ENCODE data around the gene RTL3.
"Not testable (repeated sequence)": the region's sequence is repeated elsewhere in the genome, so short reads cannot be mapped to it uniquely, and the experiment has no call there.

Gene RTL3, protein sequence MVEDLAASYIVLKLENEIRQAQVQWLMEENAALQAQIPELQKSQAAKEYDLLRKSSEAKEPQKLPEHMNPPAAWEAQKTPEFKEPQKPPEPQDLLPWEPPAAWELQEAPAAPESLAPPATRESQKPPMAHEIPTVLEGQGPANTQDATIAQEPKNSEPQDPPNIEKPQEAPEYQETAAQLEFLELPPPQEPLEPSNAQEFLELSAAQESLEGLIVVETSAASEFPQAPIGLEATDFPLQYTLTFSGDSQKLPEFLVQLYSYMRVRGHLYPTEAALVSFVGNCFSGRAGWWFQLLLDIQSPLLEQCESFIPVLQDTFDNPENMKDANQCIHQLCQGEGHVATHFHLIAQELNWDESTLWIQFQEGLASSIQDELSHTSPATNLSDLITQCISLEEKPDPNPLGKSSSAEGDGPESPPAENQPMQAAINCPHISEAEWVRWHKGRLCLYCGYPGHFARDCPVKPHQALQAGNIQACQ

DNA sequence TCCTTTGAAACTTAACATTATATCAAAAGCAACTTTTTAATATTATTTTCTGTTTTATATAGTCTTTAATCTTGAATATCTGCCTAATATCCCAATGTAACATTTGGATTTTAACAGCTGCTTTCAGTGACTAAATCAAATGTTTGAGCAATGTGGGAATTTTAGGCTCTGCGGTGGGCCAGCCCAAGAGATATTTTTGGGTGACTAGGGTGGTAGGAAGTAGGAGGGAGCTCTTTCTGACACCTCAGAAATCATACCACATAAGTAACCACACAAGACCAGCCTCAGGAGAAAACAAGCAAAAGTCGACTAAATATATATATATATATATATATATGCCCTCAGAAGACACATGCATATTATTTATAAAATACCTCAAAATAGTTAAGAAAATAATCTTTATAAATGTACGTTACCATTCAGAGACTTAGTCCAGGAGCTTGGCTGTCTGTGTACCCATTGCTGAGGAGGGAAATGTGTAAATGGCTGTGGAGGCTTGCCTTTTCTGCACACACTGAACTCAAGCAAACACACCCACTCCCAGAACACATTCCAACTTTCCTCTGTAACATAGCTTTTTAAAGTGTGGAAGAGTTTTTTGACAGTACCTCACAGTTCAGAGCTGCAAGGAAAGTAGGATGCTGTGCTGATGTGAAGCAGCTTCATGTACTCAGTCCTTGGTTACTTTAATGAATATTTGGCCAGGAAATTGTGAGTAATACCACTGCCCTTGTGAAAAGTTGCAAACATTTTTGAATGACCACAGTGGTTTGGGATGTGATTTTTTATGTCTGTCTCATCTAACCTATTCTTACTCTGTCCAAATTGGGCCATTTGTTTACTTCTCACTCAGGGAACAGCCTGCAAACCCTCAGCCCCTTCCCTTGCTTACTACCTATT lies at the start of gene RTL3:
RTL3 (minus strand) TSS at position 484 of the 900 bp plus-strand sequence. CDS start 908 bp downstream, outside the sequence.
- DNase-seq: peak; percentile 0

DNA sequence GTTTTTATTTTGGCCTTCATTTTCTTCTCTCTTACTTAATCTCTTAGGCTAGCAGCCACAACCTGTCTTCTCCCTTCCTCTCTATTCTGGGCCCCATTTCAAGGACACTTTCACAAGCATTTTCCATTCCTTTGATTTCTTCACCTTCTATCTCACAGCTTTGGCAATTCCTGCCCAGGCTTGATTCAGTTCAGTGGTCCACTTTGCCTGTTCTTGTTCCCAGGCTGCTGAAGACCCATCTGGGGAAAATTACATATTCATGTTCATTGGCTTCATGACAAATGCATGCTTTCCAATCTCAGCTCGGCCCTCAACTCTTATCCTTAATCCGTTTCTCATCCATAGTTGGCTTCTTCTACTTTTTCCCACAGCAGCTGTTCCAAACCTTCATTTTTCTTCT lies 49.7 kb upstream of the RTL3 start:
- DNase-seq: no peak

DNA sequence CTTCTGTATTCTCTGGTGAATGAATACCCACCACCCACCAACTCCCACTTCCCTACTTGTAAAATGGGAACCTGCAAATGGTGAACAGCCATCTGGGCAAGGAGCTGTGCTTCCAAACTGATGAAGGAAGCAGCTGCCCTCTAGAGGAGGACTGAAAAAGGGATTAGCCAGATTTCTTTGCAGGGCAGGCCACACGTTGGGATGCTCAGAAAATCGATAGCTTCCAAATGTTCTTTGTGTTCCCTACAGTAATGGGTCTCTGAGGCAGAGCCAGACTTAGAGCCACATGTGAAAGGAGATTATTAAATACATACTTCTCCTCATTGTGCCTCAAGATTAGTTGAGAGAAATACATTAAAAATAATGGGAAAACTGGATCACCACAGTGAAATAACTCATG lies 49.1 kb upstream of the RTL3 start:
- no peak for DNase-seq

DNA sequence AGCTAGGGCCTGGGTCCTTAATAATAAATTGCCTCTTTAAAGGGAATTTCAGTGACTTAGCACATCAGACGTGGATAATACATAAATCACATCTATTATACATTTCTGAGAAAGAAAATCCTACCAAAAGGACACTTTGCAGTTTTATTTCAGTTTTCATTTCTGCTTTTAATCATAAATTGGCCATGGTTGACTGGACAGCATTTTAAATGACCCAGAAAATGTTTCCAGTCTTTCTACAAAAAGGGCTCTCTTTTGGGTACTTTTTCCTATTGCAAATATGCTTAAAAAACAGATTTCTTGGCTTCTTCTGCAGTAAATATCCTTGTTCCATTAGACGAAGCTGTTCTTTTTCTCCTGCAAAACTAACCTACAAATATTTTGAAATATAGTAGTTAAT lies 46.9 kb upstream of the RTL3 start:
- DNase-seq: no peak

DNA sequence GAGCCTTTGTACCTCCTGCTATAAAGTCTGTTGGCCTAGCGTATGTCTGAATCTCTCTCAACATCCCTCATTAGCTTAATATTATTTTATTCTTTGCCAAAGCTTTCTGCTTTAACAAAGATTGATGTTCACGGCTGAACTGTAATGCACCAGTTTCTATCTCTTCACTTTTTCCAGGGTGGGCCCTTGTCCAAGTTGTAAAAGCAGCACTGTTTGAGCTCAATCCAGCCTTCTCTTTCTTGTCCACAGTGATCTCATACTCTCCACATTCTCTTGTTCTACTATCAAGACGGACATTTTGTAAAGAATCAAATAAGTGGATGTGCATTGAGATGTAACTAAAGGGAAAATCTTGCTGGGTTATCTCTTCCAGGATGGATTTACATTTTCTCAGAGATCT lies 34.4 kb upstream of the RTL3 start:
- DNase-seq: no peak

DNA sequence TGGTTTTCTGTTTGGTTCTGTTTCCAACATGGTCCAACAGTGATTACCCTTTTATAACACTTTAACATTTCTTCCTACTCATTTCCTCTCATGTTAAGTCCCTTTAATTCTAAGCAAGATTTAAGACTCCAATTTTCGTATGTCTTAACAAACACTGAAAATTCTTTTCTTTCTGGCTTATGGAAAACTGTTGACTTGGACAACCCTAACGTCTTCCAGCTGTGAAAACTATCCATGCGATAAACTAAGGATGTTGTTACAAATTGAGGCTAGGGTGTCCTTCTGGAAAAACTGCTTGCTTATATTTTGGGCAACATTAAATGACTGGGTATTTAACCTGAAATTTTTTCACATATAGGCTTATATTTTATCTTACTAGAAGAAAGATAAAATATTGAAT lies 33.9 kb upstream of the RTL3 start:
- DNase-seq: no peak

DNA sequence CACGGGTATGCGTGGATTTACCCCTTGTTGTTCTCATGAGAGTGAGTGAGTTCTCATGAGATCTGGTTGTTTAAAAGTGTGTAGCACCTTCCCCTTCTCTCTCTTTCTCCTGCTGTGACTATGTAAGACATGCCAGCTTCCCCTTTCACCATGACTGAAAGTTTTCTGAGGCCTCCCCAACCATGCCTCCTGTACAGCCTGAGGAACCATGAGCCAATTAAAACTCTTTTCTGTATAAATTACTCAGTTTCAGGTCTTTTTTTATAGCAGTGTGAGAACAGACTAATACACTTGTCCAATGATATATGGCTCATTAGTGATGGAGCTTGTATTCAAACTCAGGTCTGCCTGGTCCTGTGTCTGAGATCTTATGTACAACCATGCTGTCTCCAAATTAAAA lies 28.5 kb upstream of the RTL3 start:
- DNase-seq: no peak

DNA sequence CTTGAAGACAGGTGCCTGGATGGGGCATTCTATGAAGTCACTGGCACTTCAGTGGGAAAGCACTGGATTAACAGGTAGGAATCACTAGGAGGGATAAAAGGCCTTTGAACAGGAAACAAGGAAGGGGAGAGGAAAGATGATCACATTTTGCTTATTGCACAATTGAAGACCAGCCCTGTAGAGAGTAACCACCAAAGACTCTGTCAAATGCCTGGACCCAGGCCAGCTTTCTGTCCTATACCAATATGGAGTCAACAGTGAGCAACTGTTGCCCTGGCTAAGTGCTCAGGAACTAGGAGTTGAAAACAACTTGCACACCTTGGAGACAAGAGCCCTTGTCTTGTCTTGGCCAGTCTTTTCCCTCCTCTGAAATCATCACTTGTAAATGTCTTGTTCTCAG lies 14.1 kb upstream of the RTL3 start:
- no peak for DNase-seq

DNA sequence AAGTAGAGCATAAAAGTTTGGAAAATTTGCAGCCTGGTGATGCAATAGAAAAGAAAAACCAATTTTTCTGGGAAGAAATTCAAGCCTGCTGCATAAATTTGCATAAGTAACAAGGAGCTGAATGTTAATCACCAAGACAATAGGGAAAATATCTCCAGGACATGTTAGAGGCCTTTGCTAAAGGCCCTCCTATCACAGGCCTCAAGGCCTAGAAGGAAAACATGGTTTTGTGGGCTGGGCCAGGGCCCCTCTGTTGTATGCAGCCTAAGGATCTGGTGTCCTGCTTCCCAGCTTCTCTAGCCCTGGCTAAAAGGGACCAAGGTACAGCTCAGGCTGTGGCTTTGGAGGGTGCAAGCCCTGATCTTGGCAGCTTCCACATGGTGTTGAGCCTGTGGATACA lies 6.2 kb upstream of the RTL3 start:
- DNase-seq: no peak

DNA sequence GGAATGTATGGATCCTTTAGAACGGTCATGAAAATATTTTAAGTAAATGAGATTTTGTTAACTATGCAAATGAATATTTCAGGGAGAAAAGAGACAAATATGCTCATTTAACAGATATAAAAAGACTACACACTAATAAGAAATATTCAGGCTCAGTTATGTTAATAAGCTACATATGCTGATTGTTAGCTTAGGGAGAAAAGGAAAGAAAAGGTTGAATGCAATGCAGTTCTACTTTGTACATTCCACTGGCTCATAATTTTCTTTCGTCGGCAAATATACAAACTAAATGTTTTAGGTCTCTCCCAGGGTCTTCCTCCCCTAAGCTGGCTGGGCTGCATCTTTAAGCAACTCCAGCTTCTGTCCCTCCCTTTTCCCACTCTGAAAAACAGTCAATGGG lies 2.7 kb upstream of the RTL3 start:
- DNase-seq: no peak

DNA sequence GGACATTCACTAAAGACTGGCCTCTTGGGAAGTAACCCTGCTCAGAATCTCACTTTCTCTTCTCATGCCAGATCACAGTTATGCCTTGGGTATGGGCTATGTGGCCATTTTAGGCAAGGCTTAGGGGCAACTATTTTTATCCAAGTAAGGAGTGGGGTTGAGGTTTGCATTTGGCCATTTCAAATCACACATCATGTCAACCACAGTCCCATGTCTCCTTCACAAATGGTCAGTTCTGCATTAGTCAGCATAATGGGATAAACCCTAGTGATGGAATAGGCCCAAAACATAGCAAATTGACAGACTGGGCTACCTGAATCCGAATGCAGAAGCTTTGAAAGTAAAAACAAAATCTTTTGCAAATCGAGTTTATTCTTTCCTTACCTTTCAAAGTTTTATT lies 827 bp upstream of the RTL3 start:
- no peak for DNase-seq

DNA sequence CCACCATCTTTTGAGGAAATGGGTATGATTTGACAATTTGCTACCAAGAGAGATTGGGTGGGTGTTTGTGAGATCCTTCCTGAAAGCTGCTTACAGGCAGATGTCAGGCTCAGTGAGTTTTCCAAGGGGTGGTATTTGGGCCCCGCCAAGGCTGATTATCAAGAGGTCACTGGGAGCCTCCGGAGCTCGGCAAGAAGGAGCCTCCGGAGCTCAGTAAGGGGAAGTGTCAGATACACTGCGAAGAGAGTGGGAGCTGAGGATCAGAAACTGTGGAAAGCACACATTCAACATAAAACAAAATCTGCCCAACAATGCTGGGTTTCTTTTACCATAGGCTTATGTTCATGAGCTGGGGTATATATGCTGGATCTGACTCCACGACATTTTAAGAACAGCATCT lies 714 bp downstream of the RTL3 start:
- no peak for DNase-seq

DNA sequence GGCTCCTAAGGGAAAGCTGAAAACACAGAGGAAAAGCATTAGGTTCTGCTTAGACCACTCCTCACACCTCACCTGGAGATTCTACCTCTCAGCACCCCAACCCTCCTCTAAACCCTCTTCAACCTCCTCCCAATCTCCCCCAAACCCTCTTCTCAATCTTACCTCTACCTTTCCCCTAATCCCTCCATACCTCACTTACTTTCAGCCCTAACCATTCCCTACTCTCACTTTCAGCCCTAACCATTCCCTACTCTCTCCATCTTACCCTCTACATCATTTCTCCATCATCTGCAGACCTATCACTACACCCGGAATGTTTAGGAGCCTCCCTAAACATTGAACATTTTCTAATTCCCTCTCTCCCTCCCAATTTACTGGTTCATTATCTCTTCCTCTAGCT lies 3.5 kb downstream of the RTL3 start:
- no peak for DNase-seq

DNA sequence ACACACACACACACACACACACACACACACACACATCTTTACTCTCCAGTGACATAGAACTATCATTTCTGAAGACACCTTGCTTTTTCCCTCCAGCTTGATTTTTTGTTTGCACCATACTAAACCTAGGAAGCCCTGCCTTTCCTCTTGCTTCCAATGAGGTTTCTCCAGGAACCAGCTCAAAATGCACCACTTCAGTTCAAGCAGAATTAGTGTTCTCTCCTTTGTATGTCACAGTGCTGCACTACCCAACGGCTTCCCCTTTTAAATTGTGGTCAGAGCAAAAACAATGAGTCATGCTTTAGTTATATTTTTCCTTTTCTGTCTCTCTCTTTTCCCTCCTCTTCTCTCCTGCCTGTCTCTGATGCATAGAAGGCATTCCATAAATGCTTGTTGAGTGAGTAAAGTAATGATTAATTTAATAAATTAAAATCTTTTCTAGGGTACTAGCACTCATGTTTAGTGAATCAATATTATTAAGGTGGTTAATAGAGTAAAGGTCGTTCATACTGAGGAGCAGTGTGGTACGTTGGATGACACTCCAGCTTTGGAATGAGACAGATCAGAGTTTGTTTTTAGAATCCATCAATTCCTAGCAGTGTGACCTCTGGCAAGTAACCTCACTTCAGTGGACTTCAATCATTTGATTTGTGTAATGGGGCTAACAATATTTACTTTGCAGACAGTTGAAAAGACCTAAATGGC lies 5.9 kb downstream of the RTL3 start:
- peak; percentile 60 for DNase-seq

DNA sequence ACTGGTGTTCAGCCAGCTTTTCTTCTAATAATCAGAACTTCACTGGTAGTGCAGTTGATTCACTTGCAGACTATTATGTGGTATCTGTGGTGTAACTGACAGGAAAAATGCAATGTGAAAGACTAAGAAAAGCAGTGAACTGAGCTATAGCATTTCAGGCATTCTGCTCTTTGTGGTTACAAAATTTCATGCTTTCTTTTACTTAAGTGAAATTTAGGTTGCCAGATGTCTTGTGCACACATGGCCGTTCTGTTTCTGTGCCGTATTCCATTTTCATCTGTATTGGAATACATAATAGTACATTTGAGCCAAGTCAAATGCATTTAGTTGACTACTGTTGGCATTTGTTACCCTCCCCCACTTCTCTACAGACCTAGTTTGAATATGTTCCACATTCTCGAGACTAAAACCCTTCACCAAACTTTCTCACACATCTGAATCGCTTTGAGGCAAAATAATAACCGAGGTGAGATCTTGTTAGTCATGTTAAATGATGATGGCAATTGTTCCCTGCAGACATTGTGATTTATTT lies 8.2 kb downstream of the RTL3 start:
- DNase-seq: peak; percentile 54

DNA sequence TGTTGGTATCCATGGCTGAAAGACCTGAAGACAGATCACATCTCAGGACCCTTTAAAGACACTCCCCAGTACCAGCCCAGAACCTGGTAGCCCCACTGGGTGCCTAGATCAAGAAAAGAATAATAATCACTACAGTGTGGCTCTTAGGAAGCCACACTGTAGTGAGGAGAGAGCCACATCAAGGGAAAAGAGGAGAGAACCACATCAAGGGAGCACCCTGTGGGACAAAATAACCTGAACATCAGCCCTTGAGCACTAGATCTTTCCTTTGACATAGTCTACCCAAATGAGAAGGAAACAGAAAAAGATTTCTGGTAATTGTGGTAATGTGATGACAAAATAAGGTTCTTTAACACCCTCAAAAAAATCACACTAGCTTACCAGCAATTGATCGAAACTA lies 15.3 kb downstream of the RTL3 start:
- DNase-seq: no peak

DNA sequence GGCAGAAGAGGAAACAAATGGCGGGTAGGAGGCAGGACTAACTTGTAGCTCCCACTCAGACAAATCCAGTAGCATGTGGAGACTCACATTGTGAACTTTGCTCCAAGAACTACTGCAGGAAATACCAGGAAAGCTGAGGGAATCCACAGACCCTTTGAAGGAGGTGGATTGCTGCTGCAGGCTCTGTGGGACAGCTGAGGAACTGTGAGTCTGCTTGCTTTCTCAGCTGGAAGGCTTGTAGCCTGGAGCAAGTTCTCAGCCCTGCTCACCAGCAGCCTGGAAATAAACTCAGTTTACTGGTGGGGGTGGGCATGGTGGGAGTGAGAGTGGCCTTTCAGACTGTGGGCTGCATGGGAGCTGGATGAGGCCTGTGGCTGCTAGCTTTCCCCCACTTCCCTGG lies 16.0 kb downstream of the RTL3 start:
- DNase-seq: no peak

DNA sequence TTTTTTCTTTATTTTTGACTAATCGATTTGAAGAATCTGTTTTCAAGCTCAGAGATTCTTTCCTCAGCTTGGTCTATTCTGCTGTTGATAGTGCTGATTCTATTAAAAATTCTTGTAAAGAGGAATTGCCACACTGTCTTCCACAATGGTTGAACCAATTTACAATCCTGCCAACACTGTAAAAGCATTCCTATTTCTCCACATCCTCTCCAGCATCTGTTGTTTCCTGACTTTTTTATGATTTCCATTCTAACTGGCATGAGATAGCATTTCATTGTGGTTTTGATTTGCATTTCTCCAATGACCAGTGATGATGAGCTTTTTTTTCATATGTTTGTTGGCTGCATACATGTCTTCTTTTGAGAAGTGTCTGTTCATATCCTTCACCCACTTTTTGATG lies 23.0 kb downstream of the RTL3 start:
- not testable (repeated sequence) for DNase-seq

DNA sequence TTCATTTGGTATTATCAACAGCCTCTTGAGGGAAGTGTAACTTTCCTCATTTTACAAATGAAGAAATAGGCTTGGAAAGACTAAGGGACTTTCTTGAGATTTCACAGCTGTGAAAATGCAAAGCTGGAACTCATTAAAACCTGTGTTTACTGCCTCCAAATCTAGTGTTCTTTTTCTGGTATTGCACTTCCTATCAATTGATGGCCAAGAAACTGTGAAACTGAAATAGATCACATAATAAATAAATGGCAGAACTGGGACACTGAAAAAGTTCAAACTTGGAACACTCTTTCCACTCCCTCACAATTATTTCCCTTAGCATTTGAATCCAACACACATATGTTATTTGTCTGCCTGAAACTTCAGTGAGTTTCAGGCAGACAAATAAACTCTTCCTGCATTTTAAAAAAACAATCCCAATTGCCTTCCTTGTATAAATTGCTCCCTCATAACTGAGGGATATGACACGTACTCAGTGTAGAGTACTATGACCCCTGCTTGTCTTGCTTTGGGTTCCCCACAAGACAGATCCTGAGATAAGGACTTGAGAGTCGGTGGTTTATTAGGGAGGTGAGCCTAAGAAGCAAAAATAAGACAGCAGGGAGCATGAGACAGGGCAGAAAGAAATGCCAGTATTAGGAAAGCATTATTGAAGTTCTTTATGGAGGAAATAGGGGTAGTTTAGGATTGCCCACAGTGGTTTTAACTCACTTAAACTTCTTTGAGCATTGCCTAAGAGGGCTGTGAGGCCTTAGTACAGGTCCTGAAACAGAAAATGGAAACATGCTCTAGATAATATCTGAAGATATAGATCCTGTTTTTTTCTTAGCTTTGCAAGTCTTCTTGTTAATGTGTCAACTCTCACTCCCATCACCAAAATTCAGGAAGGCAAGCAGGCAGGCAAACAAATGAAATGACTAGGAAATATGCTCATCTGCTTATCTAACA lies 33.9 kb downstream of the RTL3 start:
- peak; percentile 56 for DNase-seq

DNA sequence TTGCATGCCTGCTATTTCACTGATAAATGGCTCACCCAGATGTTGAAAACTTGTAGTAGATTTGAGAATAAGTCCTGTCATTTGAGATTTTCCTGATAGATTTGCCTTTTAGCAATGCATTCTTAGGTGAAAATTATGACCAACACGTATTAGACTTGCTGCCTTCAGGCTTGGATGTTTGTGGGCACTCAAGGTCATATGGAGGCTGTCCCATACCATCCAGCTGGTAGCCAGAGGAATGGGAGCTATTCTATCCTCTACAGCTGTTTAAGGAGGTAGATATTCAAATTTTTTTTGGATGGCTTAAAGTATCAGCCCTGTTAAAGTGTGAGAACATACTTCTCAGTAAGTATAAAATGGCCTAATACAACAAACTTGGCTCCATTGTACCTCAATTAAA lies 34.7 kb downstream of the RTL3 start:
- DNase-seq: no peak

DNA sequence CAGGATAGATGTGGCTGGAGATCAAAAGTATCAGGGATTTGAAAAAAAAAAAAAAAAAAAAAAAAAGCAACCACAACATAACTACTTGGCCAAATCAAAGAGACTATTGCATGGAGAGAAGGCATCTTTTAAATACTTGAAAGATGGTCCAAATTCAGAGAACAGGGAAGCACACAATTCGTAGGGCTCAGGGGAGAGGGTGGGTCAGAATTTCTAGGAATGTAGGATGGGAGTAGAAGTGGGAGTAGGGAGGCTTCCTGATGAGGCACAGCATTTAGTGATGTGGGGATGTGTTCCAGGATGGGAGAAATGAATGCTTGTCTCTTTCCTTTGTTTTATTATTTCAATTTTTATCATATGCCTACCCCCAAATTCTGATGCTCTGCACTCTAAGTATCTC lies 36.3 kb downstream of the RTL3 start:
- DNase-seq: no peak

DNA sequence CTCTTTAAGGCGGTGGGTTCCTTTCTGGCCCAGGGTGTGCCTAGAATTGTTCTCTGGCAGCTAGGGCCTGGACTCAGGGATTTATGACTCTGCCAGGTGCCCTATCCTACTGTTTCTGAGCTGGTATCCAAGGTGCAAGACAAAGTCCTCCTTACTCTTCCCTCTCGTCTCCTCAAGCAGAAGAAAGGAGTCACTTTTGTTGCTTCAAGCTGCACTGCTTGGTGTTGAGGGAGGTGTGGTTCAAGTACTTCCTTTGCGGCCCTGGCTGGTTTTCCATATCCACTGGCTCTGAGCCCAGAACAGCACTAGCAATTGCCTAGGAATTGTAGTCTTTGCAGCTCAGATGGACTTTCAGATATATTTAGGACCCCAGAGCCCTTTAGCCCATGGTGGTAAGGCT lies 39.3 kb downstream of the RTL3 start:
- DNase-seq: no peak
